ENCODE results near the gene RNFT2. TPM values are rescaled to one million over a fixed set of nuclear protein-coding genes. Genes with fewer than 3 reads are reported as not detected.
"Not testable (repeated sequence)": the region's sequence is repeated elsewhere in the genome, so short reads cannot be mapped to it uniquely, and the experiment has no call there.

The RNFT2 gene
- total RNA-seq, 2 donors from 2014 or later, result 14.9 to 25.5 TPM

- Mint-ChIP-seq H3K27ac (no peak overlapping the region), H3K36me3 (peaks cover 14 to 18% of the 10 kb centered on the region in 2 donors), H3K9me3 (no peaks in the 10 kb centered on the region)
- DNase-seq (ENCODE audit: low spot score in 2 of 2) (no peak), ATAC-seq (no peak)
Measured at GRCh38 chr12:116761499-116761898, 23.4 kb downstream of the RNFT2 start.

DNA sequence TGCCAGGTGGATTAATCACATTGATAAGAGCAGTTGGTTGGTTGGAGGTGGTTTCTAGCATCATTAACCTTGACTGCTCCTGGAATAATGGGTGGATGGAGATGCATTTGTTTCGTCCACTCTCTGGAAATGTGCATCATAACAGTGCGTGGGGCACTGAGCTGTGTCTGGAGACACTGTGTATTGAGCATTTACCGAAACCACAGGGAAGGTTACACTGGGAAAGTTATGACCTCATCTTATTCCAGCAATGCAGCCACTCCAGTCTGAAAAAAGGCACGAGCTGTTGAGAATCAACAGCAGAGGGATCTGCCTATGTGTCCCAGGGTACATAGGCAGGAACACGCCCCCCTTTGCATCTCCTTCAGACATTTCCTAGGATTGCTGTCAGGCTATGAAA is 27.2 kb downstream of the RNFT2 start:
- DNase-seq (ENCODE audit: low spot score in 2 of 2) (no peak), ATAC-seq (no peak)
- H3K9me3 Mint-ChIP-seq, result no peaks in the 10 kb centered on the region
- peaks cover 8 to 9% of the 10 kb centered on the region in 2 donors for H3K36me3 Mint-ChIP-seq
- H3K27ac Mint-ChIP-seq, result peak overlapping the region in 1 of 2 donors; percentile 61

DNA sequence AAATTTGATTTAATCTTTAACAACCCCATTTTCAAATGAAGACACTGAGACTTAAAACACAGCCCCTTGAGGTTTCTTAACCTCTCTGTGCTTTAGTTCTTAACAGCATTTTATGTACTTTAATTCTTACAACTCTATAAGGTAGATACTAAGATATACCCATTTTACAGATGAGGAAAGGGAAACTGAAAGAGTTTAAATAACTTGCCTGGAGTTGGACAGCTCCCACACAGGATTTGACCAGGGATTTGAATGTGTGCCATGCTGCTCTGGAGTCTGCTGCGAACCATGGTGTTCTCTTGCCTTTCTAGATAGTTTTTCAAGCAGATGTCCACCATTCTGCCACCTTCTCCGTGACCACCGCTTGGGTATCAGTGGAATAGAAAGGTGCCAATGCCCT is 28.2 kb downstream of the RNFT2 start:
- DNase-seq (ENCODE audit: low spot score in 2 of 2) (no peak), ATAC-seq (no peak)
- no peaks in the 10 kb centered on the region for H3K36me3 Mint-ChIP-seq
- no peaks in the 10 kb centered on the region for H3K9me3 Mint-ChIP-seq
- no peak overlapping the region for H3K27ac Mint-ChIP-seq

DNA sequence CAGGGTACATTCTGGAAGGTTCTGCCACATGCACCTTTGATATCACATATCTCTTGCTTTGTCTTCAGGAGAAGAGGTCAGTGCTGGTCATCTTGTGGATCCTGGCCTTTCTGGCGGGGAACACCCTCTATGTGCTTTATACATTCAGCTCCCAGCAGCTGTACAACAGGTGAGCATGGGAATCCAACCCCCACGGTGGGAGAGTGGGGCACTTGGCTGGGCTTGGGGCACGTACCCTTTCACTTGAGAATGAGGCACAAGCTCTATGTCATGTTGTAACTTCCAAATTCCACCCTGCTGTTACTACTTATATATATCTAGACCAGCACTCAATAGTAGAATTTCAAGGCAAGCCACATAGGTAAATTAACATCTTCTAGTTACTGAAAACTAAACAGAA is 28.6 kb downstream of the RNFT2 start:
- H3K36me3 Mint-ChIP-seq, result no peaks in the 10 kb centered on the region
- H3K9me3 Mint-ChIP-seq, result no peaks in the 10 kb centered on the region
- DNase-seq (ENCODE audit: low spot score in 2 of 2), result no peak
- no peak for ATAC-seq
- no peak overlapping the region for H3K27ac Mint-ChIP-seq

GRCh38 chr12:116771651-116772050 is 33.5 kb downstream of the RNFT2 start:
- Mint-ChIP-seq H3K36me3 (no peaks in the 10 kb centered on the region), H3K27ac (no peak overlapping the region), H3K9me3 (no peaks in the 10 kb centered on the region)
- DNase-seq (ENCODE audit: low spot score in 2 of 2) (no peak), ATAC-seq (no peak)

- Mint-ChIP-seq H3K27ac (no peak overlapping the region), H3K9me3 (no peaks in the 10 kb centered on the region), H3K36me3 (no peaks in the 10 kb centered on the region)
- ATAC-seq, result no peak
- DNase-seq (ENCODE audit: low spot score in 2 of 2), result no peak
Measured at GRCh38 chr12:116773276-116773731, 35.2 kb downstream of the RNFT2 start.

DNA sequence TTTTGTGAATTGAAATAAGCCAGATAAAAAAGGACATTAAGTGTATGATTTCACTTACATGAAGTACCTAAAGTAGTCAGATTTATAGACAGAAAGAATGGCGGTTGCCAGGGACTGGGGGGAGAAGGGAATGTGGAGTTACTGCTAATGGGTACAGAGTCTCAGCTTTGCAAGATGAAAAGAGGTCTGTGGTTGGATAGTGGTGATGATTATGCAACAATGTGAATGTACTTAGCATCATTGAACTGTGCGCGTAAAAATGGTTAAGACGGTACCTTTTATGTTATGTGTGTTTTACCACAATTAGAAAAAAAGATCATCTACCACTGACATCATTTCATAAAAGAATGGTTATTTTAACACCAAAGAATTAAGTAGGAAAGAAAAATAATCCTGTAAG is 35.9 kb downstream of the RNFT2 start:
- no peak for DNase-seq (ENCODE audit: low spot score in 2 of 2)
- no peak for ATAC-seq
- H3K36me3 Mint-ChIP-seq, result no peaks in the 10 kb centered on the region
- H3K9me3 Mint-ChIP-seq, result no peaks in the 10 kb centered on the region
- H3K27ac Mint-ChIP-seq, result no peak overlapping the region

DNA sequence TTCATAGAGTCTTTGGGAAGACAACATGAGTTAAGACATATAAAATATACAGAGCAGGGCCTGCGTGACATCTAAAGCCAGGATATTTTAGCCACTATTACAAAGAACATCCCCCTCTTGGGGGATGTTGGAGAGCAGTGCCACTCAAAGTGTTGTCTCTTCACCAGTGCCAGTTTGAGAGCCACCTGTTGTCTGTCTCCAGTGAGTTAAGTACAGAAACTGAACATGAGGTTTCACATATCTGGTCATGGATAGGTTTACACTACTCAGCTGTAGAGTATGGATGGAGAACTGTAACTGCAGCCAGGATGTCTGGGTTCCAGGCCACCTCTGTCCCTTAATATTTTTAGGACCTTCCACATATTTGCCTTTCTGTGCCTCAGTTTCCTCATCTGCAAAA is 39.1 kb downstream of the RNFT2 start:
- no peaks in the 10 kb centered on the region for H3K9me3 Mint-ChIP-seq
- no peaks in the 10 kb centered on the region for H3K36me3 Mint-ChIP-seq
- no peak for DNase-seq (ENCODE audit: low spot score in 2 of 2)
- no peak for ATAC-seq
- no peak overlapping the region for H3K27ac Mint-ChIP-seq

- H3K9me3 Mint-ChIP-seq, result no peaks in the 10 kb centered on the region
- ATAC-seq, result no peak
Measured at GRCh38 chr12:116779597-116779996, 41.5 kb downstream of the RNFT2 start.

DNA sequence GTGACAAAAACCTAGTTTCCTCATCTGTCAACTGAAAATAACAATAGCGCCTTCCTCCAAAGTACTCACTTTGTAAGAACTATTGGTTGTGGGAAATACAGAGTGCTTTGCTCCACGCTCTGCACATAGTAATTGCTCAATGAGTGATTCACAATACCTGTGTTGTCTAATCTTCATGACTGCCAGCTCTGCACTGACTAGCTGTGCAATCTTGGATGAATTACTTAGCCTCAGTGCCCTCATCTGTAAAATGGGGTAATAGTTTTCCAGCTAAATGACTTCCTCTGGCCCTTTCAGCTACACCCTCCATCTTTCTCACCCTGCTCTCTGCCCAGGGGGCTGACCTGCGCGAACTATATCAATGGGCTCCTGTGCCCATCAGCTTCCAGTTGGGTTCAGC is 42.8 kb downstream of the RNFT2 start:
- DNase-seq (ENCODE audit: low spot score in 2 of 2) (no peak), ATAC-seq (no peak)
- Mint-ChIP-seq H3K36me3 (peaks cover 7 to 9% of the 10 kb centered on the region in 2 donors), H3K27ac (no peak overlapping the region), H3K9me3 (no peaks in the 10 kb centered on the region)

More at GRCh38 chr12:116779597-116779996, 41.5 kb downstream of the RNFT2 start:
- Mint-ChIP-seq H3K27ac (no peak overlapping the region), H3K36me3 (peaks cover 3 to 9% of the 10 kb centered on the region in 2 donors)
- DNase-seq (ENCODE audit: low spot score in 2 of 2), result no peak

- H3K27ac Mint-ChIP-seq, result no peak overlapping the region
- no peak for DNase-seq (ENCODE audit: low spot score in 2 of 2)
- no peaks in the 10 kb centered on the region for H3K9me3 Mint-ChIP-seq
- ATAC-seq, result no peak
- H3K36me3 Mint-ChIP-seq, result peaks cover 7 to 18% of the 10 kb centered on the region in 2 donors
Measured at GRCh38 chr12:116783525-116784237, 45.6 kb downstream of the RNFT2 start.

- DNase-seq (ENCODE audit: low spot score in 2 of 2) (no peak), ATAC-seq (peak in 1 of 2 donors; percentile 29)
- no peaks in the 10 kb centered on the region for H3K9me3 Mint-ChIP-seq
- H3K36me3 Mint-ChIP-seq, result peaks cover 7 to 18% of the 10 kb centered on the region in 2 donors
- H3K27ac Mint-ChIP-seq, result no peak overlapping the region
Measured at GRCh38 chr12:116784238-116784612, 46.1 kb downstream of the RNFT2 start.

GRCh38 chr12:116789562-116789961 is 51.4 kb downstream of the RNFT2 start:
- H3K27ac Mint-ChIP-seq; DNase-seq (ENCODE audit: low spot score in 2 of 2); H3K36me3 Mint-ChIP-seq; ATAC-seq; H3K9me3 Mint-ChIP-seq: not testable (repeated sequence)

DNA sequence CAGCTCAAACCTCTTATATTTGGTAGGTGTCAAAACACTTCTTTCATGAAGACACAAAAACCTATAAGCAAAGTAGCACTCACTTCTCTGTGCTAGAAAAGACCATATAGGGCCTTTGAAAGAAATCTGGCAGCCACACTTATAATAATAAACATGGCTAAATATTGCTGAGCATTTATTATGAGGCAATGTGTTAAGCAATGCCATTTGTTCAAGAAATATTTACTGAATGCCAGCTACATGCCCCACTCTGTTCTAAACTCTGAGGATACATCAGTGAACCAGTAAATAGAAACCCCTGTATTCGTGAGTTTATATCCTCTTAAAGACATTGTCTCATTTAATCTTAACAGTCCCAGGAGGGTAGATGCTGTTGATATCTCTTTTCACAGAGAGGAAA is 52.0 kb downstream of the RNFT2 start:
- ATAC-seq (no peak), DNase-seq (ENCODE audit: low spot score in 2 of 2) (no peak)
- peaks cover 0 to 9% of the 10 kb centered on the region in 2 donors for H3K36me3 Mint-ChIP-seq
- no peaks in the 10 kb centered on the region for H3K9me3 Mint-ChIP-seq
- no peak overlapping the region for H3K27ac Mint-ChIP-seq

DNA sequence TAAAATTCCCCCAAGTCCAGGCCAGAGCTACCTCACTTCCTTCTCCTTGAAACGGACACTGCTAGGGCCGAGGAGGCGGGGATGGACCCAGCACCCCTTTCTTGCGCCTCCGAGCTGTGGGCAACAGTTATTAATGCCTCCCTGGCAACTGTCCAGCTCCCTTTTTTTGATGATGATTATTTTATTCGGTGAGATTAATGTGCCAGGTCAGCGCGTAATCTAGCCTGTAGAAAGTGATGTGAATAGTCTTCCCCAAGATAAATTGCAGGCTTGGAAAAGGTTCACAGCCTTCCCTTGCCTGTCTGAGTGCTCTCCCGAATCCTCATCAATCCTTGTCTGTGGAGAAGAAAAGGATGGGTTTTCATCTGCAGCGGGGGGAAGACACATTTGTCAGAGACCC is 54.3 kb downstream of the RNFT2 start:
- no peak overlapping the region for H3K27ac Mint-ChIP-seq
- H3K36me3 Mint-ChIP-seq, result peaks cover 0 to 2% of the 10 kb centered on the region in 2 donors
- DNase-seq (ENCODE audit: low spot score in 2 of 2) (no peak), ATAC-seq (no peak)
- peaks cover 0 to under 1% of the 10 kb centered on the region in 2 donors for H3K9me3 Mint-ChIP-seq

GRCh38 chr12:116794725-116795124 is 56.6 kb downstream of the RNFT2 start:
- no peak overlapping the region for H3K27ac Mint-ChIP-seq
- H3K36me3 Mint-ChIP-seq, result peaks cover 16 to 17% of the 10 kb centered on the region in 2 donors
- ATAC-seq (no peak), DNase-seq (ENCODE audit: low spot score in 2 of 2) (no peak)
- H3K9me3 Mint-ChIP-seq, result peaks cover 0 to 5% of the 10 kb centered on the region in 2 donors

DNA sequence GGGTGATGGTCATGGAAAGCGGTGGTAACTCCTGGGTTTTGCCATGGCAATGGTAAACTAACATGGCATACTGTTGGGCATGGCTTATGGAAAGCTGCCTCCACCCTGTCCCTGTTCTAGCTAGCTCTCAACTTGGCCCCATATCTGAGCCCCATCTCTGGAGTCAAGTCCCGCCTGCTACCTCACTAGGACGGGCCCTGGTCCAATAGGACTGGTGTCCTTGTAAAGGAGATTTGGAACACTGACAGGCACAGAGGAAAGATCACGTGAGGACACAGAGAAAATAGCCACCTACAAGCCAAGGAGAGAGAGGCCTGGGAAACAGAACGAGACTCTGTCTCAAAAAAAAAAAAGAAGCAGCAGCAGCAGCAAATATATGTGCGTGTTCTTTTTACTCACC is 59.8 kb downstream of the RNFT2 start:
- Mint-ChIP-seq H3K9me3 (peaks cover 0 to 5% of the 10 kb centered on the region in 2 donors), H3K27ac (no peak overlapping the region), H3K36me3 (peaks cover 21% of the 10 kb centered on the region in 2 donors)
- no peak for DNase-seq (ENCODE audit: low spot score in 2 of 2)
- no peak for ATAC-seq

DNA sequence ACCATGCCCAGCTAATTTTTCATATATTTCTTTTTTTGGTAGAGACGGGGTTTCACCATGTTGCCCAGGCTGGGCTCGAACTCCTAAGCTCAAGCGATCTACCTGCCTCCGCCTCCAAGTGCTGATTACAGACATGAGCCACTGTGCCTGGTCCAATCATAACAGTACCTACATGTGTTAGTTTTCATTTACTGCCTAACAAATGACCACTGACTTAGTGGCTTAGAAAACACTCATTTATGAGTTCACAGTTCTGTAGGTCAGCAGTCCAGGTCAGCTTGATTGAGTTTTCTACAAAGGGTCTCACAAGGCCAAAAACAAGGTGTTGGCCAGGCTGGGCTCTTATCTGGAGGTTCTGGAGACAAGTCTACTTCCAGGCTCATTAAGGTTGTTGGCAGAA is 60.6 kb downstream of the RNFT2 start:
- peaks cover 0 to 5% of the 10 kb centered on the region in 2 donors for H3K9me3 Mint-ChIP-seq
- ATAC-seq (no peak), DNase-seq (ENCODE audit: low spot score in 2 of 2) (no peak)
- no peak overlapping the region for H3K27ac Mint-ChIP-seq
- peaks cover 21% of the 10 kb centered on the region in 2 donors for H3K36me3 Mint-ChIP-seq
